Smooth muscle cell of the brain vasculature (primary cell): Measurements from ENCODE around the gene HSH2D.
A peak's percentile ranks its signal among the peaks of the same experiment; 100 is the strongest.

Experiments
- DNase-seq: peaks from one replicate; pipeline ENCODE4 v3.0.0-alpha.2; 2012; ENCODE audit warnings: low read depth, low spot score

The HSH2D gene

DNA sequence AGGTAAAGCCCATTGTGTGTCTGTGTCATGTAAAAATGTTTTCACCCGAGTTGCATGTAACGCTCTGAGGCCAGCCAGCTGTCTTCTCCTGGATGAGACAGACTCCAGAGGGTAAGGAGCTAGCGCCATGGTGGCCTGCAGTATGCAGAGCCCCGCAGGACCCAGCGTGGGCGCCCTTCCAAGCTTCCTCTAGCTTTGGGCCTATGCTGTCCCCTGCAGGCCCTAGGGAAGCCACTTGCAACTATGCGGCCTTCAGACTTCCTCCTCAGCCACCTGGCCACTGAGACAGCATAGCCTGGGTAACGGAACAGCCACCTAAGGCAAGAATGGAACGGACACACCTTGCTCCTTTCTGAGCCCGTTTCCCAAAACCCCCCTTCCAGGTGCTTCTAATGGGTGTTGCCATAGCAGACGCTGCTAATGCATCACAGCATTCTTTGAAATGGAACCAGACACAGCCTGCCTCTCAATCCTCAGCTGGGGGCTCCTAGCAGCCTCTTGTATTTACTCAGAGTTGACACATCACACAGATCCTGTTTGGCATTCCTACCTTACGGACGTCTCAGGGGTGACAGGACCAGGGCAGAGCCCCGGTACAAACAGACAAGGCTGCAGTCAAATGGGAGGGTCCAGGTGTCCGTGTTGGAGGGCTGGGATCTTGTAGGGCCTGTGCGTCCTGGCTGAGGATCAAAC is 47.9 kb downstream of the HSH2D start:
- no peak for DNase-seq

DNA sequence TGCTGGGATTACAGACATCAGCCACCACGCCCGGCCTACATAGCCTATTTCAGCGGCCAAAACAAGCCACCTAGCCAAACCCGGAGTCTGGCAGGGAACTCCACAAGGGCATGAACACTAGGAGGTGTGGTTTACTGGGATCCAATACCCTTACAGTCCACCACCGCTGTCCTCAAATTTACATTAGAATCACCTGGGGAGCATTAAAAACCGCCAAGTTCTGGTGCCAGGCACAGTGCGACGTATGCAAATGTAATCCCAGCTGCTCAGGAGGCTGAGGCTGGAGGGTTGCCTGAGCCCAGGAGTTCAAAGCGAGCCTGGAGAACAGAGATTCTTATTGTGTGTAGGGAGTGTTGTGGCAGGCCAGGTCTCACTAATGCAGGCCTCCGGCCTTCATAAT is 50.0 kb downstream of the HSH2D start:
- DNase-seq, result no peak

DNA sequence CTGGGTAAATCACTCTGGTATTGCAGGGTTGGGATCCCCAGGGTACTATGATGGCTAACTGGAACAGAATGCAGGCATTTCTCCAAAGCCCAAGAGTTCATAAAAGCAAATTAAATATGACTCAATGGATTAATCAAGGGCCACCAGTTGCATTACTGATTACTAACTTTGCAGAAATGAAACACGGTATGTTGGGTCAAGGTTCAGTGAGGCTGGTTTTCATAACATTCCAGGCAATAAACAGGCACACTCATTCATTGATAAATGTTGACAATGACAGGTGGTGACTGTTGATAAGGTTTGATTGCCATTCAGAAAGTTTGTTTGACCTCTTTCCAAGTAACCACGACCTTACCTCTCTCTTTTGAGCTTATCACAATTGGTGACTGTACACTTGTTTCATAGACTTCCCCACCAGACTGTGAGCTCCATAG is 53.7 kb downstream of the HSH2D start:
- DNase-seq, result no peak

DNA sequence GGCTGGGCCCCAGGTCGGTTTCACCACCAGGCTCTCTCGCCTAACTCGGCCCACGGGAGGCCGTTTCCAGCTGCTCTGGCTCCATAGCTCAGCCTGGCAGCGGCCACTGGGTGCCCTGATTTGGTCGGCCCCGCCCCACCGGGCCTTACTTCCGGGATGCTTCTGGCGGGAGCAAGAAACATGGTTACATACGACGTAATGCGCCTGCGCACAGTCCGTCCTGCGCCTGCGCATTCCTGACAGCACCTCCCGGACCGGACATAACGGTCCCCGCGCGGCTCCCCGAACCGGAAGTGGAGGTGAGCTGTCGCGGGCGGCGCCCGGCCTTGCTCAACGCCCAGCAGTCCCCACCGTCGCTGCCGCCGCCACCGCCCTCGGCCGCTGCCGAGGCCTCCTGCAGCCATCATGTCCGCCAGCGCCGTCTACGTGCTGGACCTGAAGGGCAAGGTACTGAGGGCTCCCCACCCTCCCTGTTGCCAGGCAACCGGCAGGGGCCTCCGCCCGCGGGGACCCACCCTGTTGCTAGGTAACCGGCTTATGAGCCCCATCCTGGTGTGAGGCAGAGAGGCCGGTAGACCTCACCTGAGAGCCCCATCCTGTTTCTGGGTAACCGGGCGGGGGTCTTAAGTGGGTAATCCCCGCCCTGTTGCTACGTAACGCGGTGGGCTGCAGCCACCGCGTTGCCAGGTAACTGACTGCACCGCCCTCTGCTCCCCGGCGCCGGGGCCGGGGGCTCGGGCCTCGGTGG is 54.3 kb downstream of the HSH2D start, which contains the start of gene AP1M1:
Gene AP1M1, plus strand, starts transcription at position 290 of the 748 bp plus-strand sequence. Its CDS starts 116 bp downstream, at position 406.
- peak; percentile 91 for DNase-seq

DNA sequence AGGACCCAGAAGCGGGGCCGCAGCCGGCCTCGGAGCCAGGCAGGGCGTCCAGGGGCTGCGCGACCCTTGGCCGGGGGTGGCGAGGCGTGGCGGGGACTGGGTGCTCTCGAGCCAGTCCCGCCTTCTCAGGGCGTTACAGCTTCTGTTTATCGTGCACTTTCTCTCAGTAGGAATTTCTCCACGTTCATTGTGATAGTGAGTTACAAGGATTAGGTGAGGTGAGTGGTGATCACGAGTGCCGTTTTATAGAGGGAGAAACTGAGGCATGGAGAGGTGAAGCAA is 54.8 kb downstream of the HSH2D start:
- DNase-seq, result no peak

DNA sequence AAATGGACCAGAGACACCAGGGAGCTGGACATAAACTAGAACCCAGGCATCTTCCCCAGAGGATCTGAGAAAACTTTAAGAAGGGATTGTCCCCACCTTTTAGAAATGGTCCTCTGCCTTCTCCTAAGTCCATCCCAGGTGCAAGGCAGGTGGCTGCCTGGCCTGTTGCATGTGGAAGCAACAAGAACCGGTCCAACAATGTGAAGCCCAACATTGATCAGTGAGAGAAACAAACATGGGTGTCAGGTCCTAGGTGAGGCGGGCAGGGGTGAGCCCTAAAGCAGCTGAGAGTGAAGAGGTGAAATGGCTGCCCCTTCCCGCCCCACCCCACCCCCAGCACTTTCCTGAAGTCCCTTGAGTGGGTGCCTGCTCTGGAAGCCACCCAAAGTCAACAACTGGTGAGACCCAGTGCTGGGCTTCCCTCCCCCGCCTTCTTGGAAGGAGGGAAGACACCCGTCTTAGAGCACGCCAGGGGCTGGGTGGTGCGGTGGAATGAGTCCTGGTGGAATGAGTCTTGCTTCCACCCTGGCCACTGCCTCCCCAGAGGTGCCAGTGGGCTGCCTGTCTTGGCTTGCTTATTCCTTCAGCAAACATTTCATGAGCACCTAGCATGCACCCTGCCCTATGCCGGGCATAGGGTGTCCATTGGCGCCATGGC is 55.9 kb downstream of the HSH2D start:
- no peak for DNase-seq

DNA sequence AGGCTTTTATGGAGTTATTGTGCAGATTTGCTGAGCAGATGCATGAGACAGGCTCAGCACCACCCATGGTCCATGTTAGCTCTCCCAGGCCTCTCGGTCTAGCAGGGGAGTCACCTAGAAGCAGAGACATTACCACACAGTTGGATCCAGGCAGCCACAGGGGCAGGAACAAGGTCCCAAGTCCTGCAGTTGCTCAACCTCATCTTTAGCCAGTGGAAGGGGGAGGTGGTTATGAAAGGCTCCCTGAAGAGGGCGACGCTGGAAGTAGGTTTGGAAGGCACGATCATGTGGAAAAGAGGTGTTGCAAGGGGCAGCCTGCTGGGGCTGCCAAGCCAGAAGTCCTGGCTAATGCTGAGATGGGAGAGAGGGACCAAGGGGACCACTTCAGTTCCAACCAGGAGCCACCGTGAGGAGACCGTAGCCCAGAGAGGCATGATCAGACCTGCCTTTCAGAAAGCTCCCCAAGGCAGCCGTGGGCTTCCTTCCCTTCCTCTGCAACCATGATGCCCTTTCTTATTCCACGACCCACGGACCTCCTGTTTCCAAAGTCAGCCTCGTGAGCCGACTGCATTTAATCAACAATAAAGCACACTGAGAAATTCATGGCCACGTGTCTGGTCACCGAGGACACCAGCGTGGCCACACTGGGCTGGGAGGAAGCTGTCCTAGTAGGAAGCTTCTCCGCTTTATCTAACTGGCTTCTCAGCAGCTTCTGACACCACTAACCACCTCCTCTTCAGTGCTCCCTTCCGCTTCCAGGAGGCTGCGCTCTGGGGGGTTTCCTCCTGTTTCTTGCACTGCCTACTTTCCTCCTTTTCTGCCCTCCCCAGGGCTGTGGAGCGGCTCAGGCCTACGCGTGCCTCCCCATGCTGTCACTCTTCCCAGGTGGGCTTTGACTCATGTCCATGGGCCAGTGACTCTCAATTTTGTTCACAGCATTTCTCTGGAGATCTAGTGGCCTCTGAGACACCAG is 56.8 kb downstream of the HSH2D start:
- DNase-seq, result no peak

DNA sequence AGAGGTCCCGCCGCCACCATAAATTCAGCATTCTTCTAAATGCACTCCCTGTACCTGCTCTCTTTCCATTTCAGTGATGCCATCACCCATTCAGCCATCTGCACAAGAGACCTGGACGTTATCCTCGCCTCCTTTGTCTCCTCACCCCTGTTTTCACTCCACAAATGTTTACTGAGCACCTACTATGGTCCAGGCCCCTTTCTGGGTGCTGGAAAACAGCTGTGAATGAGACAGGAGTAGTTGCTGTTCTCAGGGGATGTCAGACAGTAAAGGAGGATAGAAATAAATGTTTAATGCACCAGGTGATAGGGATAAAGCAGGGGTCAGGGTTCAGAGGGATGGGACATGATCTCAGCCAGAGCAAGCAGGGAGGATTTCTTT is 57.5 kb downstream of the HSH2D start:
- DNase-seq, result no peak

DNA sequence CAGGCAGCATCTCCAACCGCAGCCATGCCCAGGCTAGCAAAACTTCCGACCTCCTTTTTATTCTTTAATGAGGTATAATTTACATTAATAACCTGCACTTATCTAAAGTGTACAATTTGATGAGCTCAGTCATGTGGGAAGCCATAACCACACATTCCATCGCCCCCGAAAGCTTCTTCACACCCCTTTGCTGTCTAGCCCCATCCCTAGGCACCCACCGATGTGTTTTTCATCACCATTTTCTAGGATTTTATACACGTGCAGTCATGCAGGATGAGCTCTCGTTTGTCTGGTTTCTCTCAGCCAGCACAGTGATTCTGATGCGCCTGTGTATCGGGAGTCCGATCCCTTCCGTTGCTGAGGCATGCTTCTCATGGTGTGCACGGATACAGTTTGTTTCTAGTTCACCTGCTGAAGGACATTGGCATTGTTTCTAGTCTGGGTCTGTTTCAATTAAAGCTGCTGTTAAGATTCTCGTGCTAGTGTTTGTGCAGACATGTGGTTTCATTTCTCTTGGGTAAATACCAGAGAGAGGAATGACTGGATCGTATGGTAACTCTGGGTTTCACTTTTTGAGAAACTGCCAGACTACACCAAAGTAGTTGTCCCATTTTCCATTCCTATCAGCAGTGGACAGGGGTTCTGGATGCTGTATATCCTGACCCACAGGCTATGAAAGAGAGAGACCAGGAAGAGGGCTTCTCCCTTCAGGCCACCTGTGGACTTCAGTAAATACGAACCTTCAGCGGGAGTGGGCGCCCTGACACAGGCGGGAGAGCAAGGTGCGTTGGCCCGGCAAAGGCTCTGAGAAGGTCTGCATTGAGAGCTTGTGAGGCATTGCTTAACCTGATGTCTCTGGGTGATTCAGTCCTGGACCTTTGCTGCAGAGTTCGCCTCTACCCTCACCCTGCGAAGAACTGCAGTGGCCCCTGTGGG is 59.1 kb downstream of the HSH2D start:
- no peak for DNase-seq

DNA sequence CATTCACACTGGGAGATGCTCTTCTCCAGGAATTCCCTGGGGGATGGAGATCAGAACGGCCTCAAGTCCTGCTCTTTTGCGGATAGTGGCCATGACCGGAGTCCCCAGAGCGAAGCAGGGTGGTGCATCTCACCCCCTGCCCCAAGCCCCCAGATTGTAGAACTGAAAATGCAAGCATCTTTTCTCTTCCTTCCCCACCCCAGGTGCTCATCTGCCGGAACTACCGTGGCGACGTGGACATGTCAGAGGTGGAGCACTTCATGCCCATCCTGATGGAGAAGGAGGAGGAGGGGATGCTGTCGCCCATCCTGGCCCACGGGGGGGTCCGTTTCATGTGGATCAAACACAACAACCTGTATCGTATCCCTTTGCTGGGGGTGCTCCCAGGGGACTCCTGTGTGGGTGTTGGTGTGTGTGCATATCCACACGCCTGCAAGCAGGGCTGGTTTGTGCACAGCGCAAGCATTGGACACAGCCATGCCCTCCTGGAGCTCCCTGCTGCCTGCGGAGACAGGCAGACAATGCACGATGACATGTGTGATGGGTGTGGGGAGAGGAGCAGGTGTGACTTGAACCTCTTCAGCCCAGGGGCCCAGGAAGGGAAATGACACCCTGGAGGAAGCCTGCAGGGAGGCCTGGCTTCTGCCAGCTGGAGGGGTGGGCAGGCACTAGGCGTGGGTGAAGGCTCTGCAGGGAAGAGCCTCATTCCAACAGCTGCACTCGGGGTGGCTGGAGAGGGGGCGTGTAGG is 59.9 kb downstream of the HSH2D start:
- DNase-seq, result no peak

DNA sequence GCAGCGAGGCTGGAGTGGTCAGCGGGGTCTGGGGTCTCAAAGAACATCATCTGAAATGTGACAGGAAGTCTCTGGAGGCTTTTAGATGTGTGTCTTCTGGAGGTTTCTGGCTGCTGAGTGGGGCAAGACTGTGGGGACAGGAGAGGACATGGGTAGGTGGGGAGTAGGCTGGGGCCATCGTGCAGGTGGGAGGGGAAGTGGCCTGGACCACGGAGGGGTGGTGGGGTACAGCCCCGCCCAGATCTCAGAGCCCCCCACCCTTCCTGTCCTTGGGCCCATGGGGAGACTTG is 60.5 kb downstream of the HSH2D start:
- no peak for DNase-seq

DNA sequence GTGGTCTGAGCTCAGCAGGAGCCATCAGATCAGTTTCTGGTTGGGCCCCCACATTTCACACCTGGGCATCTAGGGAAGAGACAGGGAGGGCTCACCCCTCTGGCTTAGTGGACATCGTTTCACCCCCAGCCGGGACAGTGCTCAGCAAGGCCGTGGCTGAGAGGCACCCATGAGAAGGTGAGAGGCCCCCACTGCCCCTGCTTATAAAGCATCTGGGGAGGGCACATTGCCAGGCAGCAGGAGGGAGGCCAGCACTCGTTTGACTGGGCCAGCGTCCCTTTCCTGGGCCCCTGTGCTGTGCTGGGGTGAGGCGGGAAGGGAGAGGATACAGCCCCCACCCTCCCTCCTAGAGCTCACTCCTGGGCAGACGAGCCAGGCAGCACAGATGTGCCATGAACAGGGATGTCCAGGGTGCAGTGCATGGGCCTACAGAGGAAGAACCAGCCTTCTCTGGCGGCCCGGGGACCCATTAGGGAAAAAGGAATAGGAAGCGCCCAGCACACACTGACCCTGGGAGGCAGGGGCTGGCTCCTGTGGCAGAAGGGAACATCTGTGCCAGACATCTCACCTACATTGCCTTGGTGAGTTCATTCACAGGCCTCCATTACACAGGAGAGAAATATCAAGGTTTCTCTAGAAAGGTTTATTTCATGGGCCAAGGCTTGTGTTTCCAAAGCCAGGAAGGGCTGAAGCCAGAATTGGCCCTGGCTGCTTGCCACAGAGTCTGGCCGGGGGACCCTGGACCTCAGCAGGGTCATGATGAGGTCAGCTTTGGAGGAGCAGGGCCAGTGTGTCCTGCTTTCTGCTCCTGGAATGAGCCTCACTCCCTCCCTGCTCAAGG is 61.9 kb downstream of the HSH2D start:
- no peak for DNase-seq

DNA sequence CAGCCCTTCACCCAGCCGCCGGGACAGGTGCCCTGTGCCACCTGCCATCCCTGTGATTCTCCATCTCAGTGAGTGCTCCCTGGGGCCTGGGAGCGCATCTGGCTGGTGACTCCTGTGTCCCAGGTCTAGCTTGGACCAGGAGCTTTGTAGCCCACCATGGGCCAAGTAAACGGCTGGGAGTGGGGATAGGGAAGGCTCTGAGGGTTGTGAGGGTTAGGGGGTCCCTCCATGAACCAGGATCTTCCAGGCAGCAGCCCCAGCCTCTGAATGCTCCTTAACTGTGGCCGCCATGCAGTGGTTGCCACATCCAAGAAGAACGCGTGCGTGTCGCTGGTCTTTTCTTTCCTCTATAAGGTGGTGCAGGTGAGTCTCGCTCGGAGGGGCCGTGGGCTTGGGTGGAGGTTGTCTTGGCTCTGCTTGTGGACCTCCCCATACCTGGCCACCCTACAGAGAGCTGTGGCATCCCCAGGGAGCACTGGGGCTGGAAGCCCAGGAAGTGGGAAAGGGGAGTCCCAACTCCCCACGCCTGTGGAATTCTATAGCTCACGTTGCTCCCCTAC is 62.6 kb downstream of the HSH2D start:
- DNase-seq, result no peak

DNA sequence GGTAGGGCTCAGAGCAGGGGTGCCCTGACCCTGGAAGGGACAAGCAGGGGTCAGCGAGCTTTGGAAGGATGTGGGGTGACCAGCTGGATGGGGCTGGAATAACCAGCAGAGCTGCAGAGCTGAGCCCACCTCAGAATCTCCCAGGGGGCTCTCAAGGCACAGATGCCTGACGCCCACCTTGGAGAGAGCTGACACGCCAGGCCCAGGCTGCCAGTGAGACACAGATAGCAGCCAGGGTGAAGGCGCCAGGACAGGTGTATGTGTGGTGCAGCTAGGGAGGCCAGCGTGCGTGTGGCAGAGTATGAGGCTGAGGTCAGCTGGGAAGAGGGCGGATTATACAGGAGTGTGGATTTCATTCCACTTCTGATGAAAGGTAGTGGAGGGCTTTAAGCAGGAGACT is 63.2 kb downstream of the HSH2D start:
- DNase-seq, result no peak

DNA sequence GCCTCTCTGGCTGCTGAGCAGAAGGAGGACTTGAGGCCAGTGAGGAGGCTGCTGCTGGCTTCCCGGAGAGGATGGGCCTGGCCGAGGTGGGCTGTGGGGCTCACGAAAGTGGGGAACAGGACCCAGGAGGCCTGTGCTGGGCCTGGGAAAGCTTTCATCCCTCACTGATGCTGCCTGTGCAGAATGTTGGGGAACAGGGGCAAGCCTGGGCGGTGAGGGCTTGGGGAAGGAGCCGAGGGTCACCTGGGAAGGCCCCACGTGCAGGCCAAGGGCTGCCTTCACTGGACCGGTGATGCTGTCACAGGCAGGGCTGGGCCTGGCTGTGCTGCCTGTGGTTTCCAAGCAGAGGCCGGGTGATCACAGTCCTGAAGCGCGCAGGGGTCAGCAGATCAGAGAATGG is 63.6 kb downstream of the HSH2D start:
- no peak for DNase-seq

DNA sequence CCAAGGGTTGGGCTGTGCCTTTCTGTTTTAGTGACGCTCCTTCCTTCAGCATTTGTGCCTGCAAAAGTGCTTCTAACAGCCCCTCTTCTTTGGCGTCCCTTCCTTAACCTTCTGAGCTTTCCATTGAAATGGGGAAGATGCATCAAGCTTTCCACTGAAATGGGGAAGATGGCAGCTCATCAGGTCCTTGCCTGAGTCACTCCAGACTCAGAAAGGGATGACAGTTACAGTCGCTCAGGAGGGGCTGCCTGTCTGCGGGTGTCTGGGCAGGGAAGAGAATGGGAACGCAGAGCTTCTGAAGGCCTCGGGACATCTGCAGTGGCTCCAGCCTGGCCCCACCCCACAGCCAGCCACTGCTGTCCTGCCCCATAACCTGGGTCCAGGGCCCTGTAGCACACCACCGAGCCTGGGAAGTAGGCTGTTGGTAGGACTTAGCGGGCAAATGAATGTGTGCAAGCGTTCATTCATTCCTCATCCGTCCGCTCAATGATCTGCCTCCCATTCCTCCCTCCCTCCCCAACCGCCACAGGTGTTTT is 64.1 kb downstream of the HSH2D start:
- no peak for DNase-seq
